ENCODE data around the gene PCDH9.

- TF ChIP-seq POLR2AphosphoS5 (IDR thresholded peaks at IDR 0.05; ENCODE audit: low read depth, low read length) (no peak), FOXP2 (optimal IDR thresholded peaks at IDR 0.05; ENCODE audit: borderline replicate concordance, extremely low read depth, extremely low read length, insufficient read depth) (no peak), SIN3A (IDR thresholded peaks at IDR 0.05; ENCODE audit: borderline replicate concordance, insufficient read depth, low read length) (no peak)
- TF ChIP-seq, protein P1, sequence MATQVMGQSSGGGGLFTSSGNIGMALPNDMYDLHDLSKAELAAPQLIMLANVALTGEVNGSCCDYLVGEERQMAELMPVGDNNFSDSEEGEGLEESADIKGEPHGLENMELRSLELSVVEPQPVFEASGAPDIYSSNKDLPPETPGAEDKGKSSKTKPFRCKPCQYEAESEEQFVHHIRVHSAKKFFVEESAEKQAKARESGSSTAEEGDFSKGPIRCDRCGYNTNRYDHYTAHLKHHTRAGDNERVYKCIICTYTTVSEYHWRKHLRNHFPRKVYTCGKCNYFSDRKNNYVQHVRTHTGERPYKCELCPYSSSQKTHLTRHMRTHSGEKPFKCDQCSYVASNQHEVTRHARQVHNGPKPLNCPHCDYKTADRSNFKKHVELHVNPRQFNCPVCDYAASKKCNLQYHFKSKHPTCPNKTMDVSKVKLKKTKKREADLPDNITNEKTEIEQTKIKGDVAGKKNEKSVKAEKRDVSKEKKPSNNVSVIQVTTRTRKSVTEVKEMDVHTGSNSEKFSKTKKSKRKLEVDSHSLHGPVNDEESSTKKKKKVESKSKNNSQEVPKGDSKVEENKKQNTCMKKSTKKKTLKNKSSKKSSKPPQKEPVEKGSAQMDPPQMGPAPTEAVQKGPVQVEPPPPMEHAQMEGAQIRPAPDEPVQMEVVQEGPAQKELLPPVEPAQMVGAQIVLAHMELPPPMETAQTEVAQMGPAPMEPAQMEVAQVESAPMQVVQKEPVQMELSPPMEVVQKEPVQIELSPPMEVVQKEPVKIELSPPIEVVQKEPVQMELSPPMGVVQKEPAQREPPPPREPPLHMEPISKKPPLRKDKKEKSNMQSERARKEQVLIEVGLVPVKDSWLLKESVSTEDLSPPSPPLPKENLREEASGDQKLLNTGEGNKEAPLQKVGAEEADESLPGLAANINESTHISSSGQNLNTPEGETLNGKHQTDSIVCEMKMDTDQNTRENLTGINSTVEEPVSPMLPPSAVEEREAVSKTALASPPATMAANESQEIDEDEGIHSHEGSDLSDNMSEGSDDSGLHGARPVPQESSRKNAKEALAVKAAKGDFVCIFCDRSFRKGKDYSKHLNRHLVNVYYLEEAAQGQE (IDR thresholded peaks at IDR 0.05; ENCODE audit: insufficient read depth in 1 of 2, low read depth in 2 of 2, low read length in 2 of 2), result no peak
Measured at GRCh38 chr13:67136157-67136556, 94.0 kb downstream of the PCDH9 start.
